Calu3 (cell line): Measurements from ENCODE around the gene RNF44. TPM values are rescaled to one million over a fixed set of nuclear protein-coding genes. Genes with fewer than 3 reads are reported as not detected.
"Not testable (repeated sequence)": the region's sequence is repeated elsewhere in the genome, so short reads cannot be mapped to it uniquely, and the experiment has no call there.

Source experiments
- BruUV-seq: library from RNA; stranded (reverse); fragments of 400-500 nt; replicated peaks from 2 replicates; lab custom pipeline; 2021; lab: Mats Ljungman, UMichigan
- CTCF ChIA-PET: fragments of 300-600 bp; sonication (Branson Sonifier 250); formaldehyde crosslinking; loops from one replicate; lab custom pipeline; 2022; ENCODE audit warnings: antibody characterized with exemption; lab: Charles Lee
- DNase-seq: peaks from one replicate; pipeline ENCODE4 v3.0.0; 2022
- H3K27ac Mint-ChIP-seq: one replicate; pipeline ENCODE4 v1.8.0; 2022; ENCODE audit warnings: mixed read lengths; ENCODE audit not compliant: unreplicated experiment
- H3K27me3 Mint-ChIP-seq: one replicate; pipeline ENCODE4 v1.8.0; 2022; ENCODE audit warnings: mixed read lengths; ENCODE audit not compliant: unreplicated experiment
- H3K36me3 Mint-ChIP-seq: one replicate; pipeline ENCODE4 v1.8.0; 2022; ENCODE audit warnings: mild to moderate bottlenecking, moderate library complexity, mixed read lengths; ENCODE audit not compliant: insufficient read depth, unreplicated experiment
- H3K4me1 Mint-ChIP-seq: one replicate; pipeline ENCODE4 v1.8.0; 2022; ENCODE audit warnings: mild to moderate bottlenecking, low read depth, mixed read lengths; ENCODE audit not compliant: unreplicated experiment
- H3K4me3 Mint-ChIP-seq: one replicate; pipeline ENCODE4 v1.8.0; 2022; ENCODE audit warnings: mild to moderate bottlenecking, low read depth, moderate library complexity, mixed read lengths; ENCODE audit not compliant: unreplicated experiment
- H3K9me3 Mint-ChIP-seq: one replicate; pipeline ENCODE4 v1.8.0; 2022; ENCODE audit warnings: low read depth, mixed read lengths; ENCODE audit not compliant: unreplicated experiment
- intact Hi-C: fragments of 100-400 bp; cut with micrococcal nuclease; formaldehyde crosslinking; loops from one replicate; pipeline ENCODE4 v1.10.0; 2022; ENCODE audit not compliant: unreplicated experiment
- total RNA-seq: library from RNA; stranded (reverse); gene quantifications from 2 replicates; pipeline ENCODE4 v1.2.3, GENCODE V29; 2022
- TF ChIP-seq, protein P1 (sequence below): fragments of 200-600 bp; IDR thresholded peaks from one replicate; pipeline ENCODE4 v1.8.0; 2022; ENCODE audit warnings: antibody characterized with exemption; ENCODE audit not compliant: unreplicated experiment

RNF44 gene
- total RNA-seq, 1 experiment from 2014 or later: 82.3 TPM

- intact Hi-C loops: no loop called here
- CTCF ChIA-PET: interaction anchor here (0.5 to 0.7 kb wide), 2 partner anchors 13 to 14 kb away, joined by 4 read pairs; no protein-coding TSS in a partner anchor
- no TSS peak for BruUV-seq
- Mint-ChIP-seq H3K4me3 (no peak overlapping the region), H3K27me3 (no peaks in the 10 kb centered on the region), H3K4me1 (peaks cover 27% of the 10 kb centered on the region), H3K27ac (no peak overlapping the region), H3K9me3 (no peaks in the 10 kb centered on the region), H3K36me3 (peaks cover 33% of the 10 kb centered on the region)
- TF ChIP-seq, protein P1, sequence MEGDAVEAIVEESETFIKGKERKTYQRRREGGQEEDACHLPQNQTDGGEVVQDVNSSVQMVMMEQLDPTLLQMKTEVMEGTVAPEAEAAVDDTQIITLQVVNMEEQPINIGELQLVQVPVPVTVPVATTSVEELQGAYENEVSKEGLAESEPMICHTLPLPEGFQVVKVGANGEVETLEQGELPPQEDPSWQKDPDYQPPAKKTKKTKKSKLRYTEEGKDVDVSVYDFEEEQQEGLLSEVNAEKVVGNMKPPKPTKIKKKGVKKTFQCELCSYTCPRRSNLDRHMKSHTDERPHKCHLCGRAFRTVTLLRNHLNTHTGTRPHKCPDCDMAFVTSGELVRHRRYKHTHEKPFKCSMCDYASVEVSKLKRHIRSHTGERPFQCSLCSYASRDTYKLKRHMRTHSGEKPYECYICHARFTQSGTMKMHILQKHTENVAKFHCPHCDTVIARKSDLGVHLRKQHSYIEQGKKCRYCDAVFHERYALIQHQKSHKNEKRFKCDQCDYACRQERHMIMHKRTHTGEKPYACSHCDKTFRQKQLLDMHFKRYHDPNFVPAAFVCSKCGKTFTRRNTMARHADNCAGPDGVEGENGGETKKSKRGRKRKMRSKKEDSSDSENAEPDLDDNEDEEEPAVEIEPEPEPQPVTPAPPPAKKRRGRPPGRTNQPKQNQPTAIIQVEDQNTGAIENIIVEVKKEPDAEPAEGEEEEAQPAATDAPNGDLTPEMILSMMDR: no peak
- no peak for DNase-seq
These were observed 46.9 kb downstream of the RNF44 start for GRCh38 chr5:176490301-176490700.

DNA sequence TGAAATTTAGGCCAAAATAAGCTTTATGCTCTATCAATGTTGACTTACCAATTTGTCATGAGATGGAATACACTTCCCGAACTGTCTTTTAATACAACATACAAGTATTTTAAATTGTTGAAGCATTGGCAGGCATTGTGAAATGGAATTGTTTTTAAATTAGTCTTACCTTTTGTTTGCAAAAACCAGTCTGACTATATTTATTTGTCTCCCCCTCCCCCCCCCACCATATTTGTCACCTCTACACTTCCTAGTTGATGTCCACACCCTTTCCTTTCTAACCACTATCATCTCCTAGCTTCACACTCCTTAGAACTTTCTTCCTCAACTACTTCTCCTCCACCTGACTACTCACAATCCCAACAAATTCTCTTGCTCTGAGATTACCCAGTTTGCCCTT is 48.1 kb downstream of the RNF44 start:
- CTCF ChIA-PET: no interaction called here
- TF ChIP-seq, protein P1: no peak
- intact Hi-C loops: no loop called here

DNA sequence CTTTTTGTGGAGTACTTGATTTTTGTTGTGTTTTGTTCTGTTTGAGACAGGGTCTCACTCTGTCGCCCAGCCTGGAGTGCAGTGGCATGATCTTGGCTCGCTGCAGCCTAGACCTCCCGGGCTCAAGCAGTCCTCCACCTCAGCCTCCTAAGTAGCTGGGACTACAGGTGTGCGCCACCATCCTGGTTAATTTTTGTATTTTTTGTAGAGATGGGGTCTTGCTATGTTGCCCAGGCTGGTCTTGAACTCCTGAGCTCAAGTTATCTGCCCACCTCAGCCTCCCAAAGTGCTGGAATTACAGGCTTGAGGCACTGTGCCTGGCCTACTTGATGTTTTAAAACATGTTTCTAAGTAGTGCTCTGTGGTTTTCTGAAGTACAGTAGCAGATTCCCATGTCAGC is 50.0 kb downstream of the RNF44 start:
- CTCF ChIA-PET: interaction anchor here (0.7 to 1.0 kb wide), 2 partner anchors 69 to 71 kb away, joined by 3 to 4 read pairs; partner anchors contain the start of gene CLTB
- H3K27ac Mint-ChIP-seq, intact Hi-C loops, H3K4me3 Mint-ChIP-seq, DNase-seq, BruUV-seq, H3K27me3 Mint-ChIP-seq, H3K9me3 Mint-ChIP-seq: not testable (repeated sequence)
- Mint-ChIP-seq H3K36me3 (peaks cover 34% of the 10 kb centered on the region), H3K4me1 (peaks cover 27% of the 10 kb centered on the region)

More for the DNA sequence above, 48.1 kb downstream of the RNF44 start:
- Mint-ChIP-seq H3K4me3 (no peak overlapping the region), H3K27me3 (no peaks in the 10 kb centered on the region), H3K9me3 (no peaks in the 10 kb centered on the region), H3K4me1 (peaks cover 27% of the 10 kb centered on the region), H3K36me3 (peaks cover 26% of the 10 kb centered on the region), H3K27ac (no peak overlapping the region)
- DNase-seq: no peak
- TSS peak; percentile 1 for BruUV-seq

GRCh38 chr5:176486189-176486757 is 50.9 kb downstream of the RNF44 start:
- peak; percentile 7 for DNase-seq
- H3K36me3 Mint-ChIP-seq: peaks cover 40% of the 10 kb centered on the region
- no TSS peak for BruUV-seq
- peaks cover 27% of the 10 kb centered on the region for H3K4me1 Mint-ChIP-seq
- no peaks in the 10 kb centered on the region for H3K9me3 Mint-ChIP-seq
- no peak overlapping the region for H3K4me3 Mint-ChIP-seq
- intact Hi-C loops: no loop called here
- H3K27me3 Mint-ChIP-seq: no peaks in the 10 kb centered on the region
- CTCF ChIA-PET: interaction anchor here (0.6 to 1.0 kb wide), 3 partner anchors 68 to 1008 kb away, joined by 3 to 4 read pairs (median 3); partner anchors contain the start of gene CLTB
- H3K27ac Mint-ChIP-seq: peak overlapping the region; percentile 23
- TF ChIP-seq, protein P1: no peak

DNA sequence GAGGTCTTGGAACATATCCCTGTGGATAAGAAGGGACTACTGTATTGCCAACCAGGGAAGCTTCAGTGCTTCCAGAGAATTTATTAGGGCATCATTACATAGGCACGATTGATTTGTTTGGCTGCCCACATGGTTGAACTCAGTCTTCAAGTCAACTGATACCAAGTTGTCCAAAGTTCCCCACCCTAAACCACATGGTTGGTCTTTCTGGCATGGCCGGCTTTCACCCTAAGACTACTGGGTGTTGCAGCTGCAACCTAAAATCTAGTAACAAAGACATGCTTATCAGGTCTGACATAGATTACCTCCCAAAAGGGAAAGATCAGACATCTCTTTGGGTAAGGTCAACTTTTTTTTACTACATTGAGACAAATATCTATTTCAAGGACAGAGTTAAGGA is 52.0 kb downstream of the RNF44 start:
- Mint-ChIP-seq H3K4me3 (no peak overlapping the region), H3K27me3 (no peaks in the 10 kb centered on the region), H3K27ac (no peak overlapping the region), H3K4me1 (peaks cover 27% of the 10 kb centered on the region), H3K9me3 (no peaks in the 10 kb centered on the region), H3K36me3 (peaks cover 40% of the 10 kb centered on the region)
- no peak for DNase-seq
- intact Hi-C loops: no loop called here
- TF ChIP-seq, protein P1: no peak
- CTCF ChIA-PET: no interaction called here
- no TSS peak for BruUV-seq
